Spleen (tissue), 7 donors: ENCODE data around the gene AMOTL1.

Experiments used
- POLR2A ChIP-seq, 3 donors: fragments of 450-650 bp; IDR thresholded peaks; one replicate each; pipeline ENCODE4 v1.5.1; 2017; ENCODE audit warnings: antibody characterized with exemption in 3 of 3, mild to moderate bottlenecking in 1 of 3
- POLR2AphosphoS5 ChIP-seq, 3 donors: sonication (generic); formaldehyde crosslinking; IDR thresholded peaks; one replicate each; pipeline ENCODE4 v1.5.1; 2017; ENCODE audit warnings: antibody characterized with exemption in 3 of 3
- TF ChIP-seq, protein P1 (sequence below), 11 experiments: fragments of 200-600 bp in 7 of 11; fragments of 450-650 bp in 4 of 11; sonication (generic) in 4 of 11; IDR thresholded peaks in 8 of 11; conservative IDR thresholded peaks in 3 of 11; 1 replicate in 7 of 11; 2 replicates in 4 of 11; pipeline versions ENCODE4 v1.4.0 to v1.8.0; 2016 to 2021; ENCODE audit warnings: antibody characterized with exemption in 11 of 11, inconsistent platforms in 4 of 11, mild to moderate bottlenecking in 1 of 11
- donor health status: DM: no; HTN: no; CAD: no; lungs with moderate emphysema.
- donor health status: DM: no; HTN: no; CAD: no.
- donor health status: DM: no; HTN: no; CAD: no.

DNA sequence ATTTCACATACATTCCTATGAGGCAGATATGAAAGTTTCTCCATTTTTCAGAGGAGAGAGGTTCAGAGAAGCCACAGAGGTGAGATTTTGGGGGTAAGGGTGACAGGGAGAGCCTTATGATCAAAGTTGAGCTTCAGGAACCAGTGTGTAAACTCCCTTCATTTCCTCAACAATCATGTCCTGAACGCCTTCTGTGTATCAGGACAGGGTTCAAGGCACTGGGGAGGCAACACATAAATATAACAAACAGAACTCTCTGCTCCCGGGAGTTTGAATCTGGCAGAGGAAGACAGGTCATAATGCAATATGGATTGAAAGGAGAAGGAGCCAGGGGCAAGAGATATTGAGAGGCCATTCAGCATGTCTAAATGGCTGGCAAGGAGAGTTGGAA, 28.0 kb downstream of the AMOTL1 start:
- TF ChIP-seq, protein P1, sequence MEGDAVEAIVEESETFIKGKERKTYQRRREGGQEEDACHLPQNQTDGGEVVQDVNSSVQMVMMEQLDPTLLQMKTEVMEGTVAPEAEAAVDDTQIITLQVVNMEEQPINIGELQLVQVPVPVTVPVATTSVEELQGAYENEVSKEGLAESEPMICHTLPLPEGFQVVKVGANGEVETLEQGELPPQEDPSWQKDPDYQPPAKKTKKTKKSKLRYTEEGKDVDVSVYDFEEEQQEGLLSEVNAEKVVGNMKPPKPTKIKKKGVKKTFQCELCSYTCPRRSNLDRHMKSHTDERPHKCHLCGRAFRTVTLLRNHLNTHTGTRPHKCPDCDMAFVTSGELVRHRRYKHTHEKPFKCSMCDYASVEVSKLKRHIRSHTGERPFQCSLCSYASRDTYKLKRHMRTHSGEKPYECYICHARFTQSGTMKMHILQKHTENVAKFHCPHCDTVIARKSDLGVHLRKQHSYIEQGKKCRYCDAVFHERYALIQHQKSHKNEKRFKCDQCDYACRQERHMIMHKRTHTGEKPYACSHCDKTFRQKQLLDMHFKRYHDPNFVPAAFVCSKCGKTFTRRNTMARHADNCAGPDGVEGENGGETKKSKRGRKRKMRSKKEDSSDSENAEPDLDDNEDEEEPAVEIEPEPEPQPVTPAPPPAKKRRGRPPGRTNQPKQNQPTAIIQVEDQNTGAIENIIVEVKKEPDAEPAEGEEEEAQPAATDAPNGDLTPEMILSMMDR (IDR thresholded peaks at IDR 0.05 in 8 of 11, conservative IDR thresholded peaks at IDR 0.05 in 3 of 11): no peak
- TF ChIP-seq POLR2A (IDR thresholded peaks at IDR 0.05) (no peak), POLR2AphosphoS5 (IDR thresholded peaks at IDR 0.05) (no peak)
